Measurements from ENCODE around the gene AFP. TPM values are rescaled to one million over a fixed set of nuclear protein-coding genes. Genes with fewer than 3 reads are reported as not detected.

AFP gene
- total and polyA plus RNA-seq, 2 donors (not counting 1 experiment from before 2014, with no cell fraction given), result not detected

GRCh38 chr4:73485085-73485484 is 49.1 kb downstream of the AFP start:
- no peak overlapping the region for H2AFZ ChIP-seq (ENCODE audit: insufficient read depth, low read depth, low read length, poor library complexity, severe bottlenecking)
- Mint-ChIP-seq H3K27me3 (peaks cover 29% of the 10 kb centered on the region), H3K9me3 (ENCODE audit: insufficient read depth) (no peaks in the 10 kb centered on the region), H3K27ac (no peak overlapping the region), H3K4me3 (no peak overlapping the region), H3K4me1 (no peaks in the 10 kb centered on the region)
- H3K36me3 ChIP-seq (replicated peaks in 1 of 2; ENCODE audit: control extremely low read depth in 1 of 2, control insufficient read depth in 1 of 2, extremely low read depth in 1 of 2, insufficient read depth in 2 of 2, low read length in 1 of 2), result no peaks in the 10 kb centered on the region
- H3K9me3 ChIP-seq (ENCODE audit: control extremely low read depth in 1 of 3, control insufficient read depth in 2 of 3, insufficient read depth in 1 of 3, low read length in 2 of 3), result peaks cover 0 to 3% (median 0%) of the 10 kb centered on the region in 3 donors
- no peak overlapping the region for H3K4me3 ChIP-seq (ENCODE audit: control extremely low read depth in 1 of 5, extremely low read depth in 1 of 5, insufficient read depth in 1 of 5, low read depth in 2 of 5, low read length in 4 of 5)
- no peak overlapping the region for H3K27ac ChIP-seq (ENCODE audit: low read length in 2 of 2)
- POLR2A ChIA-PET, result no interaction called here
- intact Hi-C loops (cut with micrococcal nuclease), result no loop called here
- CTCF ChIA-PET, result no interaction called here
- ATAC-seq (ENCODE audit: low read depth) (no peak), DNase-seq (no peak)
- no peak overlapping the region for H3K4me2 ChIP-seq (replicated peaks; ENCODE audit: low read depth, low read length, poor library complexity, severe bottlenecking)
- H4K20me1 ChIP-seq (ENCODE audit: control insufficient read depth, insufficient read depth, low read length, poor library complexity, severe bottlenecking), result no peaks in the 10 kb centered on the region
- no peaks in the 10 kb centered on the region for H3K79me2 ChIP-seq (ENCODE audit: control insufficient read depth, insufficient read depth, low read length)
- H3K27me3 ChIP-seq (replicated peaks in 1 of 4; ENCODE audit: control extremely low read depth in 1 of 4, control insufficient read depth in 3 of 4, insufficient read depth in 4 of 4, low read length in 3 of 4), result no peaks in the 10 kb centered on the region
- TF ChIP-seq EZH2 (IDR thresholded peaks at IDR 0.05; ENCODE audit: borderline replicate concordance, insufficient read depth, low read depth, low read length, poor library complexity, severe bottlenecking) (no peak), CTCF (IDR thresholded peaks at IDR 0.05) (no peak)
- H3K9ac ChIP-seq (ENCODE audit: low read length), result no peak overlapping the region
- H3K4me1 ChIP-seq (ENCODE audit: control insufficient read depth in 2 of 2, insufficient read depth in 2 of 2, low read length in 2 of 2), result no peaks in the 10 kb centered on the region

GRCh38 chr4:73485596-73485995 is 49.6 kb downstream of the AFP start:
- Mint-ChIP-seq H3K27me3 (peaks cover 29% of the 10 kb centered on the region), H3K27ac (no peak overlapping the region), H3K4me3 (no peak overlapping the region), H3K9me3 (ENCODE audit: insufficient read depth) (no peaks in the 10 kb centered on the region), H3K4me1 (no peaks in the 10 kb centered on the region)
- Histone ChIP-seq H3K9me3 (ENCODE audit: control extremely low read depth in 1 of 3, control insufficient read depth in 2 of 3, insufficient read depth in 1 of 3, low read length in 2 of 3) (peaks cover 0 to under 1% (median 0%) of the 10 kb centered on the region in 3 donors), H3K9ac (ENCODE audit: low read length) (no peak overlapping the region), H2AFZ (ENCODE audit: insufficient read depth, low read depth, low read length, poor library complexity, severe bottlenecking) (no peak overlapping the region), H3K36me3 (replicated peaks in 1 of 2; ENCODE audit: control extremely low read depth in 1 of 2, control insufficient read depth in 1 of 2, extremely low read depth in 1 of 2, insufficient read depth in 2 of 2, low read length in 1 of 2) (no peaks in the 10 kb centered on the region), H3K4me2 (replicated peaks; ENCODE audit: low read depth, low read length, poor library complexity, severe bottlenecking) (no peak overlapping the region), H3K4me1 (ENCODE audit: control insufficient read depth in 2 of 2, insufficient read depth in 2 of 2, low read length in 2 of 2) (no peaks in the 10 kb centered on the region), H3K79me2 (ENCODE audit: control insufficient read depth, insufficient read depth, low read length) (no peaks in the 10 kb centered on the region), H4K20me1 (ENCODE audit: control insufficient read depth, insufficient read depth, low read length, poor library complexity, severe bottlenecking) (no peaks in the 10 kb centered on the region), H3K27me3 (replicated peaks in 1 of 4; ENCODE audit: control extremely low read depth in 1 of 4, control insufficient read depth in 3 of 4, insufficient read depth in 4 of 4, low read length in 3 of 4) (no peaks in the 10 kb centered on the region), H3K4me3 (ENCODE audit: control extremely low read depth in 1 of 5, extremely low read depth in 1 of 5, insufficient read depth in 1 of 5, low read depth in 2 of 5, low read length in 4 of 5) (no peak overlapping the region), H3K27ac (ENCODE audit: low read length in 2 of 2) (no peak overlapping the region)
- CTCF ChIA-PET, result no interaction called here
- ATAC-seq (ENCODE audit: low read depth) (no peak), DNase-seq (no peak)
- TF ChIP-seq CTCF (IDR thresholded peaks at IDR 0.05) (no peak), EZH2 (IDR thresholded peaks at IDR 0.05; ENCODE audit: borderline replicate concordance, insufficient read depth, low read depth, low read length, poor library complexity, severe bottlenecking) (no peak)
- intact Hi-C loops (cut with micrococcal nuclease), result no loop called here
- POLR2A ChIA-PET, result no interaction called here
